Progenitor cell of endocrine pancreas (in vitro differentiated cells): ENCODE data around the gene KSR1. TPM values are rescaled to one million over a fixed set of nuclear protein-coding genes. Genes with fewer than 3 reads are reported as not detected.

Experiments used
- DNase-seq: peaks from one replicate; pipeline ENCODE4 v3.0.0; 2021; ENCODE audit warnings: low spot score; ENCODE audit not compliant: unreplicated experiment
- H3K27ac Mint-ChIP-seq: 2 replicates; pipeline ENCODE4 v1.8.0; 2021; ENCODE audit warnings: mild to moderate bottlenecking, moderate library complexity, mixed read lengths
- H3K27me3 Mint-ChIP-seq: 2 replicates; pipeline ENCODE4 v1.8.0; 2021; ENCODE audit warnings: mixed read lengths
- H3K36me3 Mint-ChIP-seq: 2 replicates; pipeline ENCODE4 v1.8.0; 2022; ENCODE audit warnings: mixed read lengths; ENCODE audit not compliant: insufficient read depth
- H3K4me1 Mint-ChIP-seq: 2 replicates; pipeline ENCODE4 v1.8.0; 2021; ENCODE audit warnings: low read depth, mixed read lengths
- H3K4me3 Mint-ChIP-seq: 2 replicates; pipeline ENCODE4 v1.8.0; 2021; ENCODE audit warnings: low read depth, mild to moderate bottlenecking, moderate library complexity, mixed read lengths
- H3K9me3 Mint-ChIP-seq: 2 replicates; pipeline ENCODE4 v1.8.0; 2021; ENCODE audit warnings: low read depth, mixed read lengths
- CTCF ChIP-seq: fragments of 200-600 bp; sonication (generic); IDR thresholded peaks from one replicate; pipeline ENCODE4 v1.5.0; 2021; ENCODE audit warnings: antibody characterized with exemption, mild to moderate bottlenecking; ENCODE audit not compliant: unreplicated experiment
- total RNA-seq: library from RNA; stranded (reverse); gene quantifications from 2 replicates; pipeline ENCODE4 v1.2.1, GENCODE V29; 2021

KSR1 gene
- total RNA-seq, 1 donor from 2014 or later, result 70.1 TPM

GRCh38 chr17:27578718-27579085 lies 122.5 kb downstream of the KSR1 start:
- H3K36me3 Mint-ChIP-seq, result no peaks in the 10 kb centered on the region
- no peak overlapping the region for H3K27ac Mint-ChIP-seq
- TF ChIP-seq CTCF, result no peak
- H3K27me3 Mint-ChIP-seq, result no peaks in the 10 kb centered on the region
- H3K4me1 Mint-ChIP-seq, result peaks cover 24% of the 10 kb centered on the region
- H3K4me3 Mint-ChIP-seq, result no peak overlapping the region
- no peak for DNase-seq
- no peaks in the 10 kb centered on the region for H3K9me3 Mint-ChIP-seq

- no peak for TF ChIP-seq CTCF
Observed at GRCh38 chr17:27579304-27579703, 123.1 kb downstream of the KSR1 start.

GRCh38 chr17:27579897-27580321 lies 123.7 kb downstream of the KSR1 start:
- no peaks in the 10 kb centered on the region for H3K36me3 Mint-ChIP-seq
- no peaks in the 10 kb centered on the region for H3K9me3 Mint-ChIP-seq
- no peaks in the 10 kb centered on the region for H3K27me3 Mint-ChIP-seq
- H3K4me1 Mint-ChIP-seq, result peaks cover 21% of the 10 kb centered on the region
- no peak overlapping the region for H3K4me3 Mint-ChIP-seq
- no peak for TF ChIP-seq CTCF
- DNase-seq, result no peak
- H3K27ac Mint-ChIP-seq, result no peak overlapping the region

More at GRCh38 chr17:27579304-27579703, 123.1 kb downstream of the KSR1 start:
- DNase-seq, result no peak
- Mint-ChIP-seq H3K4me3 (no peak overlapping the region), H3K9me3 (no peaks in the 10 kb centered on the region), H3K27ac (no peak overlapping the region), H3K4me1 (peaks cover 21% of the 10 kb centered on the region), H3K36me3 (no peaks in the 10 kb centered on the region), H3K27me3 (no peaks in the 10 kb centered on the region)

- Mint-ChIP-seq H3K9me3 (no peaks in the 10 kb centered on the region), H3K4me1 (peaks cover 21% of the 10 kb centered on the region), H3K4me3 (no peak overlapping the region), H3K36me3 (no peaks in the 10 kb centered on the region), H3K27ac (no peak overlapping the region), H3K27me3 (no peaks in the 10 kb centered on the region)
- no peak for TF ChIP-seq CTCF
- DNase-seq, result no peak
Observed at GRCh38 chr17:27581016-27581415, 124.8 kb downstream of the KSR1 start.

GRCh38 chr17:27582696-27583095 lies 126.4 kb downstream of the KSR1 start:
- no peak overlapping the region for H3K4me3 Mint-ChIP-seq
- no peak for TF ChIP-seq CTCF
- no peaks in the 10 kb centered on the region for H3K27me3 Mint-ChIP-seq
- H3K4me1 Mint-ChIP-seq, result peaks cover 8% of the 10 kb centered on the region
- H3K27ac Mint-ChIP-seq, result no peak overlapping the region
- no peak for DNase-seq
- peaks cover 1% of the 10 kb centered on the region for H3K36me3 Mint-ChIP-seq
- H3K9me3 Mint-ChIP-seq, result no peaks in the 10 kb centered on the region
